AG09319 (cell line): ENCODE results near the gene C1orf185.
A peak's percentile ranks its signal among the peaks of the same experiment; 100 is the strongest.
"Not testable (repeated sequence)": the region's sequence is repeated elsewhere in the genome, so short reads cannot be mapped to it uniquely, and the experiment has no call there.

ENCODE experiments used
- DNase-seq: peaks from one replicate; pipeline ENCODE4 v3.0.0-alpha.2; 2010; ENCODE audit warnings: low read depth; ENCODE audit errors: extremely low read depth
- TF ChIP-seq, protein P1 (sequence below): IDR thresholded peaks from 2 replicates; pipeline ENCODE4 v1.5.1; 2011; ENCODE audit warnings: low read depth, mild to moderate bottlenecking, inconsistent platforms, low read length, moderate library complexity

C1orf185 gene

DNA sequence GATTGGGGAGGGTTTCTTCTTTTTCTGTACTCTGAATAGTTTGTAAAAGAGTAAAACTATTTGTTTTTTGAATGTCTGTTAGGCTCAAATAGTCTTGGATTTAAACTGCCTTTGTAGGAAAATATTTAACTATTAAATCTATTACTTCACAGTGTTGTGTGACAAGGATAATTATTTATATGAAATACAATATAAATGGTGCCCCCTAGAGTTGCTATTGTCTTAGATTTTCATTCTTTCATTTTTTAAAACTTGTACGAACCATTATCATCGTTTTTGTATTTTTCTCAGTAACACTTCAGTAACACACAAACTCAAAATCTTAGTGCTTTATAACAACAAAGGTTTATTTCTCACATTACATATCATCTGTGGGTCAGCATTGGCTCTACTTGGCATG is 37.4 kb downstream of the C1orf185 start:
- DNase-seq = no peak
- TF ChIP-seq, protein P1, sequence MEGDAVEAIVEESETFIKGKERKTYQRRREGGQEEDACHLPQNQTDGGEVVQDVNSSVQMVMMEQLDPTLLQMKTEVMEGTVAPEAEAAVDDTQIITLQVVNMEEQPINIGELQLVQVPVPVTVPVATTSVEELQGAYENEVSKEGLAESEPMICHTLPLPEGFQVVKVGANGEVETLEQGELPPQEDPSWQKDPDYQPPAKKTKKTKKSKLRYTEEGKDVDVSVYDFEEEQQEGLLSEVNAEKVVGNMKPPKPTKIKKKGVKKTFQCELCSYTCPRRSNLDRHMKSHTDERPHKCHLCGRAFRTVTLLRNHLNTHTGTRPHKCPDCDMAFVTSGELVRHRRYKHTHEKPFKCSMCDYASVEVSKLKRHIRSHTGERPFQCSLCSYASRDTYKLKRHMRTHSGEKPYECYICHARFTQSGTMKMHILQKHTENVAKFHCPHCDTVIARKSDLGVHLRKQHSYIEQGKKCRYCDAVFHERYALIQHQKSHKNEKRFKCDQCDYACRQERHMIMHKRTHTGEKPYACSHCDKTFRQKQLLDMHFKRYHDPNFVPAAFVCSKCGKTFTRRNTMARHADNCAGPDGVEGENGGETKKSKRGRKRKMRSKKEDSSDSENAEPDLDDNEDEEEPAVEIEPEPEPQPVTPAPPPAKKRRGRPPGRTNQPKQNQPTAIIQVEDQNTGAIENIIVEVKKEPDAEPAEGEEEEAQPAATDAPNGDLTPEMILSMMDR = peak; percentile 16; the same call in 1 of the 2 replicates

DNA sequence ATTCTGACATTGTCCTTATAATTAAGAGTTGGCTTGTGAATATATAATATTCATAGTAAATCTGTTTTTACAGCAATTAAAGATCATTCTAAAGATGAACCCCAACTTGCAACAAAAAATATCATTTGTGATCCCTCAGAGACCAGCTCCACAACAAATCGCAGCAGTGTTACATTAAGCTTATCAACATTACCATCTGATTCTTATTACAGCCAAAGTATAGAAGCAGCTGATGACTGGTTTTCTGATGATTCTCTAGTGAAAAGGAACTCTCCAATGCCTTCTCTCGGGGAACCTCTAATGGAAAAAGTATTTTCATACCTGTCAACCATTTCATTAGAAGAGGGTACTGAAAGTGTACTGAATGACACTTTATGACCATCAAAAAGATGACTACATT is 45.4 kb downstream of the C1orf185 start:
- no peak for DNase-seq
- TF ChIP-seq, protein P1 = no peak

DNA sequence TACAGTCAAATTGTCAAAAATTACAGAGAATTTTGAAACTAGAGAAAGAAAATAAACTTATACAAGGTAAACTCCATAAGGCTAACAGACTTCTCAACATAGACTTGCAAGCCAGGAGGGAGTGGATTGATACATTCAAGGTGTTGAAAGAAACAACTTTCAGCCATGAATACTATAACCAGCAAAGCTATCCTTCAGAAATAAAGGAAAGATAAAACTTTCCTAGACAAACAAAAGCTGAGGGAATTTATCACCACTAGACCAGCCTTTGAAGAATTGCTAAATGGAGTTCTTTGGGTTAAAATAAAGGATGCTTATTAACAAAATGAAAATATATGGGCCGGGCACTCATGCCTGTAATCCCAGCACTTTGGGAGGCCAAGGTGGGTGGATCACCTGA is 52.7 kb downstream of the C1orf185 start:
- DNase-seq = no peak
- TF ChIP-seq, protein P1 = no peak

DNA sequence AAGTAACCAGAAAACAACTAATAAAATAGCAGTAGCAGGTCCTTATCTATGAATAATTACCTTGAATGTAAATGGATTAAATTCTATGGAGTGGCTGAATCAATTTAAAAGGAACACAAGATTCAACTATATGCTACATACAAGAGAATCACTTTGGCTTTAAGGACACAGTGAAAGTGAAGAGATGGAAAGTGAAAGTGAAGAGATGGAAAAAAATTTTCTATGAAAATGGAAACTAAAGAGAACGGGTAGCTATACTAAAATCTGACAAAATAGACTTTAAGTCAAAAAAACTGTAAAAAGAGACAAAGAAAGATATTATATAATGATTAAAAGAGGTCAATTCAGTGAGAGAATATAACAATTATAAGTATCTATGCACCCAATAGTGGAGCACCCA is 54.7 kb downstream of the C1orf185 start:
- TF ChIP-seq, protein P1 = no peak
- DNase-seq = no peak

DNA sequence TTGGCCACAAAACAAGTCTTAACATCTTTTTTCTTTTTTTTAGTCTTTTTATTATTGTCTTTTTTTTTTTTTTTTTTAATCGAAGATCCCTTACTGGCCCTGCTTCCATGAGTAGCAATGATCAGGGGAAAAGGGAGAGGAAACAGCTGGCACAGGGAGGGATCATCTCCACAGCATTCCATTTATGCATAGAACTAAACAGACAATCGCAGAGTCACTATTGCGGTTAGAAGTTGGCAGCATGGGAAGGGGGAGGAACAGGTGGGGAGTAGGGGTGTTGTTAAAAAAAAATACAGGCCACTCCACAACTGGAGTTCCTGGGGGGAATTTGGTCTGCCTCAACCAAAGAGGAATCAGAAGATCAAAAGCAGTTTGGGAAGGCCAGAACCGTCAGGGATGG is 55.4 kb downstream of the C1orf185 start:
- no peak for DNase-seq
- TF ChIP-seq, protein P1 = no peak

DNA sequence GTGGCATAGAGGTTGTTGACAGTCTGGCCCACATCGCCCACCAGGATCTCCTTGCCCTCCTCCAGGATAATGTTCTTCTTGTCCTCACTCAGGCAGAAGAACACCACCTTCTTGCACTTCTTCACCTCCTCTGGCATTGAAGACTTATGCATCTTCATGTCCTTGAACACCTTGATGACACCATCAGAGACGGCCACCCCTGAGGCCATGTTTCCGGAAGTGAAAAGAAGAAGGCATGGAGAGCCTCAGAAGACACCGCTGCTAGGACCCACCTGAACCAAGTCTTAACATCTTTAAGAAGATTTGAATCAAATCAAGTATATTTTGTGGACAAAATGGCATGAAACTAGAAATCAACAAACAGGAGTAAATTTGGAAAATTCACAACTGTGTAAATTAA is 56.2 kb downstream of the C1orf185 start:
- DNase-seq = no peak

DNA sequence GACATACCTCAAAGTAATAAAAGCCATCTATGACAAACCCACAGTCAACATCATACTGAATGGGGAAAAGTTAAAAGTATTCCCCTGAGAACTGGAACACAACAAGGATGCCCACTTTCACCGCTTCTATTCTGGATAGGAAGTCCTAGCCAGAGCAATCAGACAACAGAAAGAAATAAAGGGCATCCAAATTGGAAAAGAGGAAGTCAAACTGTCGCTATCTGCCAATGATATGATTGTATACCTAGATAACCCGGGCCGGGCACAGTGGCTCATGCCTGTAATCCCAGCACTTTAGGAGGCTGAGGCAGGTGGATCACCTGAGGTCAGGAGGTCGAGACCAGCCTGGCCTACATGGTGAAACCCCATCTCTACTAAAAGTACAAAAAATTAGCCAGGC is 60.5 kb downstream of the C1orf185 start:
- DNase-seq = not testable (repeated sequence)

More for the DNA sequence above, 56.2 kb downstream of the C1orf185 start:
- TF ChIP-seq, protein P1 = no peak

DNA sequence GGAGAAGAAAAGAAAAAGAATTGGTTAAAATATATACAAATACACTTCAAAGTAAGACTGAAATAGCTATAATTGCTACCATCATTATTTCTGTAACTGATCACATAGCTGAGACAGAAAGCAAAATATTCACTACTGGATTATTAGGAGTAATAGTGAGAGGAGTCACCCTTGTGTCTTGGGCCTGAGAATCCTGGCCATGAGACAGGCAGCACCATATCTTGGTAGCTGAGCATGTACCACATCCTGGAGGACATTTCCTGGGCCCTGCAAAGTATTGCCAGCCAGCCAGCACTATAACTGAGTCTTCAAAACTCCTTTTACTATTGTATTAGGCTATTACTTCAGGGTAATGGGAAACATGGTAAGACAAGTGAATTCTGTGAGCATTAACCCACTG is 63.5 kb downstream of the C1orf185 start:
- TF ChIP-seq, protein P1 = no peak
- DNase-seq = no peak
